ENCODE measurements around the gene SLC4A5.

DNA sequence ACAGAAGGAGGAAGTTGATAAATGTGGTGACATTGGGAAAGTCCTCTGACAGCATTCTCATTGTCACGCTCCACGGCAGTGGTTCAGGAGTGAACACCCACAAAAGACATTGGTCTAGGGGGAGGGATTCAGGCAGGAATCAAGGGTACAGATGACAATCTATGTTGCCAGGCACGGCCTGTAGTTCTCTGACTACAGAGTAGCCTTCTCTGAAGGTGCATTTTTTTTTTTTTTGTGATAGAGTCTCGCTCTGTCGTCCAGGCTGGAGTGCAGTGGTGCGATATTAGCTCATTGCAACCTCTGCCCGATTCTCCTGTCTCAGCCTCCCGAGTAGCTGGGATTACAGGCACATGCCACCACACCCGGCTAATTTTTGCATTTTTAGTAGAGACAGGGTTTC, 157.2 kb downstream of the SLC4A5 start:
- TF ChIP-seq POLR2A (IDR thresholded peaks at IDR 0.05; ENCODE audit: low read depth, low read length) = no peak
- no peak for TF ChIP-seq TAF1 (IDR thresholded peaks at IDR 0.05; ENCODE audit: low read depth, low read length)
- TF ChIP-seq SPI1 (IDR thresholded peaks at IDR 0.05; ENCODE audit: low read depth, low read length) = peak; percentile 36; the same call in 1 of the 2 replicates
- TF ChIP-seq POLR2AphosphoS5 (IDR thresholded peaks at IDR 0.05; ENCODE audit: low read depth, low read length) = no peak
- no peak for TF ChIP-seq POU2F2 (IDR thresholded peaks at IDR 0.05; ENCODE audit: low read depth, low read length)
- peak; percentile 55 for TF ChIP-seq PAX5 (IDR thresholded peaks at IDR 0.05; ENCODE audit: insufficient read depth, low read length, severe bottlenecking)
